AG20443 (cell line): Measurements from ENCODE around the gene OTUD7B.

ENCODE experiments used
- DNase-seq: peaks from one replicate; pipeline ENCODE4 v3.0.0; 2012; ENCODE audit warnings: low spot score, mixed read lengths

Gene OTUD7B

DNA sequence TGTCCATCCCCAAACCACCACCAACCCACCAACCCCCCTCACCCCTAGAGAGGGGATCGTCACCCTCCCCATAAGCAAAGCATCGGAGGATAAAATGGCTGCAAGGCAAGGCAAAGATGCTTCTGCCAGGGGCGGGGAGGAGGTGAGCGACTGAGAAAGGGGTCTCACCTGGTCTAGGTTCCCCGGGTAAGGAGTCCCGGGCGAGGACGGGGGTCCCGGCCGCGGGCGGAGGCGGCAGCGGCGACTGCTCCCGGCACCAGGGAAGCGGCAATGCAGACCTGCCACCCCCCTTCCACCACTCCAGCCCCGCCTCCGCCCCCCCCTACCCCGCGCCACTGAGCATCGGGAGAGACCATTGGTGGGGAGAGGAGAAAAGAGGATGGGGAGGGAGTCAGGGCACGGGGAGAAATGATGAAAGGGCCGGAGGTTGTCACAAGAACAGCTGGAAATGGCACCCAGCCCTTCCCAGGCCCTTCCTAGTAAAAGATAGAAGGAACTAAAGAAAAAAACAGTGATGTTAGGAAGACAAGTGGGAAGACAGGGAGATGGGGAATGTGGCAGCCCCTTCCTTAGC, 92.9 kb downstream of the OTUD7B start, which contains the start of gene SV2A:
Gene SV2A, minus strand, starts transcription at position 274 of the 574 bp plus-strand sequence. CDS start 4,004 bp downstream, outside the sequence.
- DNase-seq: peak; percentile 82

DNA sequence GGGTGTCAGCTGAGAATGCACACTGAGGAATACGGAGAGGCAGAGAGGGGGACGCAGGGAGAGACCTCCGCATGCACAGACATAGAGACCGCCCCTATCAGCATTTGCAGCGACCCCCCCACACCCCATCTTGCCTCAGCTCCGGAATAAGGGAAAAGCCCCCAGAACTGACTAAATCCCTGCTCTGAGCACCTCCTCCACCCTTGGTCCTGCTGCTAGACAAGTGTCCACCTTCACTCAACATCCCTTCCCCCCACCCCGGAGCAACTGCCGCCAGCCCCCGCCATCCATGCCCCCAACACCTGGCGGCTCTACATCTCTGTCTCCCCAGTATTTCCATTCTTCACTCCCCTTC, 93.7 kb downstream of the OTUD7B start:
- DNase-seq: no peak

DNA sequence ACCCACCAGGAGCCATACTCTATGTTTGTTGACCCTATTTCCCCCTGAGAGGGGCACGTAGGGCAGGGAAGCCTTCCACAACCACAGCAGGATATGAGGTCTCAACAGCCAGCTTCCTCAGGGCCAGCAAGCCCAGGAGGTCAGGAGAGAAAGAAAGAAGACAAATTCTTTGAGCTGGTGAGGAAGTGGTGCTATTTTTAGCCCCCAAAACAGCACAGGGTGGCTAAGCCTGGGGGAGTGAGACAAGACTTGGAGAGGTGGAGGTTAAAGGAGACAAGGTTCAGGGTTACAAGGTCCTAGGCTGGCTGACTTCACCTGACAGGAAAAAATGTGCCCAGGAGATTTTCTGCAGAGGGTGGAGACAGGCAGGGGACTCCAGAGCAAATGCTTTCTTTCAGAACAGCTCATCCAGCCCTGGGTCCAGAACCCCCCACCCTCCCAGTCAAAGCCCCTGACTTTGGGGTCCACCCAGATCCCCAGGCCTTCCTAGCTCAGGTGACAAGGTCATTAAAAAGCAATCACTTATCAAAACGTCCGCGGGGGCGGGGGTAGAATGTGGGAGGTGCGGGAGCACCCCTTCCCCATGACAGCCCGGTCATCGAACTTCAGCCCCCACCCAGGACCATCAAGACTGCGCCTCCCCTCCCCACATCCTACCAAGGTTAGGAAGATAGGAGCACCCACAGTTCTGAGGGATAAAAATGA, 94.2 kb downstream of the OTUD7B start:
- DNase-seq: no peak

DNA sequence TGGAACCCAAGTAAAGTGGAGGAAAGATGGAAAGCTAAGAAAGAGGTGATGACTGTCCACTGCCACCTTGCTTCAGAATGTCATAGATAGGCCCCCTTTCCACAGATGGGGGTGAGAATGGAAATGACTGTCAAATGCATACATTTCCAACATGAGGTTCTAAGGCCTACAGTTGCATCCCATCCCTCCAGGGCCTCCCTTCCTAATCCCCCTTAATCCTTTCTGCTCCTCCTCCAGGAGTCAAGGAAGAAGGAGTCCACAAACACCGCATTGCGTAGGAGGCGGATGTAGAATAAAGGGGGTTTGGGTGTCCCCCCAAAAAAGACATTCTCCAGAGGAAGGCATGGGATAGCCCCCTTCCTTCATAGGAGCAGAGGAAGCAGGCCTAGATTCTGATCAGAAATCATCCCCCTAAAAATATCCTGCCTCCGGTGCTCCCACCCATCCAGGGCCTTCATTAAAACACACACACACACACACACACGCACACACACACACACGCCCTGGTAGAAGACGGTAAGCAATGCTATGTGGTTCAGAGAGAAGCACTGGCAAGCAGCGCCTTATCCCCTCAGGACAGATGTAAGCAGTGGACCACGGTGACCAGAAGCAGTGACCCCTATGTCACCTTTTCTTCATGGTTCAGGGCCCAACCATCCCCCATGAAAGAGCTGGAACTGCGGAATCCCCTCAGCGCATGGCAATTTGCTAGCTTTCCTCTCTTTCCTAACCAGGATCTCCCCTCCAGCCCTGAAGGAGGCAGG, 94.9 kb downstream of the OTUD7B start:
- DNase-seq: peak; percentile 1

DNA sequence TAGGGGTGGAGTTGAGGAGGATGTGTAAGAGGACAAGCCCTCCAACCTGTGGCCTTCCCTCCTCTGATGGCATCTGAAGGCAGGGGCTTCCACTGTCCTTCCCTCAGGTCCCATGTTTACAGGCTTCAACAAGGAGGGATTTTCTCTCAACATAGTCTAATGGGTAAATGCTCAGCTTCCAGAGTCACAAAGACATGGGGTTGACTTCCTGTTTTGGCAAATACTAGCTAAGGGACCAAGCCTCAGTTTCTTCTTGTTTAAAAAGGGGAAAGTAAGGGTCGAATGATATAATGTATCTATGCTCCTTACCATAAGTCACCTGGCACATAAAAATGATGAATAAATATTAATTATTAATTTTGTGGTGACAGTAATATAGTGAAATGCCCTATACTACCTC, 96.0 kb downstream of the OTUD7B start:
- DNase-seq: no peak

DNA sequence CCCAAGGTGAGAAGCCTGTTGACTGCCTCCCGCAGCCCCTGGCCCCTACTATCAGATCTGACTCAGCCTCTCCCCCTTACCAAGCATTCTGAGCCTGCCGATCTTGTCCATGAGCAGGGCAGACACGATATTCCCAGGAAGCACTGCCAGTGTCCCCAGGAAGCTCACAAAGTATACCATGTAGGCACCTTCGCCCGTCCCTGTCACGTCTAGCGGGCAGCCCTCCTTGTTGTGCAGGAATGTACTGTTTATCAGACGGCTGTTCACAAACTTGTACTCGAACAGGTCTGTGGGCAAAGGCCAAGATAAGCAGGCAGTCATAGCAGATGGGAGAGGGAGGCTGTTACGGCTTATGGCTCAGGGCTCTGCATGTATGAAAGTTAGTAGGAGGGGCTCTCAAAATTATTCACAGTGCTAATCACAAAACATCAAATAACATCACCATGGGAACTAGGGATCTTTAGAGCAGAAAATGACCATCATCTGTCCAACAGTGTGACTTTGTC, 103.9 kb downstream of the OTUD7B start:
- peak; percentile 2 for DNase-seq

DNA sequence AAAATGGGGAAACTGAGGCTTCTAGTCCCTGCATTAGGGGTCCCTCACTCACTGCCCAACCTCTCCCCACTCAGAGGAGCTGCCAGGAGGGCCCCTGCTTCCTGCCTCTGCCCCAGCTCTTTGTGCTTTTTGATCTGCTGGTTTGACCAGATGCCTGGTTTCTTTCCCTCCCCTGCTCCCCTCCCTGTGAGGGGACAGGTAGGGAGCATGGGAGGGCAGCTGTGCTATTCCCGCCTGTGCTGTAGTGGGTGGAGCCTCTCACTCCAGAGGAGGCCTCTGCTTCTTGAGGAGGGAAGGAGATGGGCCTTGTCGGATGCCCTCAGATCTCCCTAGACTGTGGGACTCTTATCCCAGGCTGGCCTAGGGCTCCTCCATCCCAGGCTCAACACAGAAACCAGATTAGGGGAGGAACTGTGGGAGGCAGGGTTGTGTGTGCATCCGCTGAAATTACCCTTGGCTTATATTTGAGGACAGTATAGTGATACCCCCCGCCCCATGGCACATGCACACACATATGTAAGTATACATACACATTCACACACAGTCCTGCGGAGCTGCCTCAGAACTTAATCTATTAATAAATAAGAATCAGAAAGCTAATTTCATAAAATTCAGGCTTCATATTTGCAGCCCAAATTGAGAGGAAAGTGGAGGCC, 106.6 kb downstream of the OTUD7B start:
- DNase-seq: peak; percentile 5

DNA sequence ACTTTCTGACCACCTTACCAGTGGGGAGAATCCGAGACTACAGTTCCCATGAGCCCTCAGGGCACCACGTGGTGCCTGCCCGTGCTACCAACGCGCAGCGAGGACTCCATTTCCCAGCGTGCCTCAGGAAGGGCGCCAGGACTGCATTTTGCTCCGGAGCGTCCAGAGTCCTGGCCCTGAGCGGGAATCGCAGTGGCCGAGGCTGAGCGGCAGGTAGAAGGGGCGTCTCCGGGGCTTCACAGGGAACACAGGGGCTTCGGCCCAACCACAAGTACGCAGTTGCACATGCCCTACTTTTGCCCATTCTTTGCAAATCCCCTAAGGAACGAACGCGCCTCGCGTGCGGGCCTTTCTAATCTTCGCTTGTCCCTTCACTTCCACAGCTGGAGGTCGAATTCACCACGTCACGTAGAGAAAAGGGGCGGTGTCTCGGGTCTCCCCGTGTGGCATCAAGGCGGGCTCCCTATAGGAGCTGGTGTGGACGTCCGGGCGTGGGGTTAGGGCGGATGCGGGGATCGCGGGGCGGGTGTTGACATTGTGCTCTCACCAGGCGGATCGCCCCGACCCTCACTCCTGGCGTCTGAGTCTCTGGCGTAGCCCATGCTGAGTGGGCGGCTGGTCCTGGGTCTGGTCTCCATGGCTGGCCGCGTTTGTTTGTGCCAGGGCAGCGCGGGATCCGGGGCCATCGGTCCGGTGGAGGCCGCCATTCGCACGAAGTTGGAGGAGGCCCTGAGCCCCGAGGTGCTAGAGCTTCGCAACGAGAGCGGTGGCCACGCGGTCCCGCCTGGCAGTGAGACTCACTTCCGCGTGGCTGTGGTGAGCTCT, 110.9 kb downstream of the OTUD7B start, which contains the start of gene BOLA1:
Gene BOLA1, plus strand, starts transcription at position 109 of the 825 bp plus-strand sequence. Its CDS starts 492 bp downstream, at position 601.
- peak; percentile 97 for DNase-seq

DNA sequence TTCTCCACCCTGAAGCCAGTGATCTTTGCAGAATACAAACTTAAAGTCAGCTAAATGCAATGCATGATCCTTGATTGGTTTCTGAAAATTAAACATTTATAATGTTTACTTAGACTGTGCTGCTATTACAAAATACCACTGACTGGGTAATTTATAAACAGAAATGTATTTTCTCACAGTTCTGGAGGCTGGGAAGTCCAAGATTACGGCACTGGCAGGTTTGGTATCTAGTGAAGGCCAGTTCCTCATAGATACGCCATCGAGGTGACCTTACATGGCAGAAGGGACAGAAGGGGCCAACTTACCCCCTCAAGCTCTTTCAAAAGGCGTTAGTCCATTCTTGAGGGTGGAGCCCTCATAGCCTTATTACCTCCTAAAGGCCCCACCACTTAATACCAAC, 114.0 kb downstream of the OTUD7B start:
- DNase-seq: no peak

DNA sequence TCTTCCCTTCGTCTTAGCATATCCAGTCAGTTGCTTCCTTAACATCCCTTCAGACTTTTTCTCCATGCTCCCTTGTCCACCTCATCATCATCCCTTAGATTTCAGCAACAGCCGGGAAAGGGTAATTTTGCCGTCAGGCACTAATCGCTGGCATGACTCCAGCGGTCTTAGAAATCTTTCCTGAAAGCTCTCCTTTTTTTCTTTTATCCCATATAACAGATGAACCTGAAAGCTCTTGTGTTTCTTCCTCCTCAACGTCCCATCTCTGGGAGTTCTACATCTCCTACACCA, 121.6 kb downstream of the OTUD7B start:
- DNase-seq: peak; percentile 23

DNA sequence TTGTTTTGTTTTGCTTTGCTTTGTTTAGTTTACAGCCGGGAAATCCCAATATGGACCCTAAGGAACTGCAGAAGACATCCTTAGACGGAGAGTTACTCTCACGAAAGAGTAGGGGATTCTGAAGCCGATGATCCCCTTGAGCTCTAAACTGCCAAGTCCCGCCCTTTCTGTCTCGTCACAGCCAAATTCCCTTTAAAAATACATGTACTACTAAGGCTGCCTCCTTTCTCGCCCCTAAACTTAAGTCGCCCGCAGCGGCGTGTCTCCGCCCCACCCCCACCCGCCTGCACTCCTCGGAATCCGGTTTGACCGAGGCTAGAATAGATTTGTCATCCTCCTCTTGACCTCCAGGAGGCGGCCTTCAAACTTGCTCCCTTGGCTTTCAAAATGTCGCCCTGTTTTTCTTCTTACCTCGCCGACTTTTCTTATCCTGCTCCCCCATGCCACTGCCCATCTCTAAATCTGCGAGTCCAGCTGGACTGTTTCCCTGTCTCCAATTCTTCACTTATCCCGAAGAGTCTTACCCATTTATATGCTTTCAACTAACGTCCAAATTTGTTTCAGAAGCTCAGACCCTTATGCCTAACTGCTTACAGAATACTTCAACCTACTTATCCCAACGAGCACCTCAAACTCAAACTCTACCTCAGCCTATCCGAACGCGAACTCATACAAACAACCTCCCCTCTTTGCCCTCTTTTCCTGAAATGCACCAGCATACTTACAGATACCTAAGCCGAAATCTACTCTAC, 122.1 kb downstream of the OTUD7B start:
- peak; percentile 78 for DNase-seq
